ENCODE data around the gene NAT8L. TPM values are rescaled to one million over a fixed set of nuclear protein-coding genes. Genes with fewer than 3 reads are reported as not detected.

Gene NAT8L
- total and polyA plus RNA-seq, 8 donors: 0.23 to 7.3 (median 4.5) TPM

DNA sequence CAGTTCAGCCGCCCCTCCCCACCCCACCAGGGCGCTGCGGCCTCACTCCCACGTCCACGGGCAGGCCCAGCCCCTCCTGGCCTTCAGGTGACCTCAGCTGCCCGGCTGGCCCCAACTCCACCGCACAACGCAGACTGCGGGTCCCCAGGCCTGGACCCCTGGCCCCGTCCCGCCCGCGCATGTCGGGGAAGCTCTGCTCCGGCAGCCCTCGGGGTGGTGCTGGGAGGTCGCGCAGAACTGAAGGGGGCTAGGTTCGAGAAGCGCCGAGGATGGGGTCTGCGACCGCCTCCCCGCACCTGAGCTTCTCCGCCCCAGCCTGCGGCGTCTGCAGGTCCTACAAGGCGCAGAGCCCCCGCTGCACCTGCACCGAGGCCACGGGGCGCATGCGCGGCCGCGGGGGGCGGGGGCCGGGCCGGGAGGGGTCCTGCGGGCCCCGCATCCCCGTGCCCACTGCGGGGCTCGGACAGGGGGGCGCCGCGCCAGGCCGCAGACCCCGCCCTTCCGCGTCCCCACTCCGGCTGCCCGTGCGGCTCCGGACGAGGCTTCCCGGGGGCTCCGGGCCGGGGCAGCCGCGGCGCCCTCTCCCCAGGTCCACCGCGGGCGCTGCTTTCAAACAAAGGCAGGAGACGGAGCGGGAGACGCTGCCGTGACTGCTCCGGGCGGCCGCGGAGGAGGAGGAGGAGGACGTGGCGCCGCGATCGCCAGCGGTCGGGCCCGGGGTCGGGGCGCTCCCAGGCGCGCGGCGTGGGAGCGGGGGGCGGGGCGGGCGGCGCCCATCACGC, 672 bp upstream of the NAT8L start:
- H3K27me3 ChIP-seq: peaks cover 37 to 93% of the 10 kb centered on the region in 2 donors
- no peaks in the 10 kb centered on the region for H3K9me3 ChIP-seq
- ATAC-seq: no peak
- TF ChIP-seq, protein P1, sequence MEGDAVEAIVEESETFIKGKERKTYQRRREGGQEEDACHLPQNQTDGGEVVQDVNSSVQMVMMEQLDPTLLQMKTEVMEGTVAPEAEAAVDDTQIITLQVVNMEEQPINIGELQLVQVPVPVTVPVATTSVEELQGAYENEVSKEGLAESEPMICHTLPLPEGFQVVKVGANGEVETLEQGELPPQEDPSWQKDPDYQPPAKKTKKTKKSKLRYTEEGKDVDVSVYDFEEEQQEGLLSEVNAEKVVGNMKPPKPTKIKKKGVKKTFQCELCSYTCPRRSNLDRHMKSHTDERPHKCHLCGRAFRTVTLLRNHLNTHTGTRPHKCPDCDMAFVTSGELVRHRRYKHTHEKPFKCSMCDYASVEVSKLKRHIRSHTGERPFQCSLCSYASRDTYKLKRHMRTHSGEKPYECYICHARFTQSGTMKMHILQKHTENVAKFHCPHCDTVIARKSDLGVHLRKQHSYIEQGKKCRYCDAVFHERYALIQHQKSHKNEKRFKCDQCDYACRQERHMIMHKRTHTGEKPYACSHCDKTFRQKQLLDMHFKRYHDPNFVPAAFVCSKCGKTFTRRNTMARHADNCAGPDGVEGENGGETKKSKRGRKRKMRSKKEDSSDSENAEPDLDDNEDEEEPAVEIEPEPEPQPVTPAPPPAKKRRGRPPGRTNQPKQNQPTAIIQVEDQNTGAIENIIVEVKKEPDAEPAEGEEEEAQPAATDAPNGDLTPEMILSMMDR (IDR thresholded peaks at IDR 0.05): no peak
- no peaks in the 10 kb centered on the region for H3K36me3 ChIP-seq
- H3K4me3 ChIP-seq: peak overlapping the region in 1 of 2 donors; percentile 21
- H3K4me1 ChIP-seq: peaks cover 3 to 10% of the 10 kb centered on the region in 2 donors
- peak in 1 of 4 donors; percentile 72 for DNase-seq
- H3K27ac ChIP-seq: no peak overlapping the region
- intact Hi-C loops (cut with DNase I): no loop called here

DNA sequence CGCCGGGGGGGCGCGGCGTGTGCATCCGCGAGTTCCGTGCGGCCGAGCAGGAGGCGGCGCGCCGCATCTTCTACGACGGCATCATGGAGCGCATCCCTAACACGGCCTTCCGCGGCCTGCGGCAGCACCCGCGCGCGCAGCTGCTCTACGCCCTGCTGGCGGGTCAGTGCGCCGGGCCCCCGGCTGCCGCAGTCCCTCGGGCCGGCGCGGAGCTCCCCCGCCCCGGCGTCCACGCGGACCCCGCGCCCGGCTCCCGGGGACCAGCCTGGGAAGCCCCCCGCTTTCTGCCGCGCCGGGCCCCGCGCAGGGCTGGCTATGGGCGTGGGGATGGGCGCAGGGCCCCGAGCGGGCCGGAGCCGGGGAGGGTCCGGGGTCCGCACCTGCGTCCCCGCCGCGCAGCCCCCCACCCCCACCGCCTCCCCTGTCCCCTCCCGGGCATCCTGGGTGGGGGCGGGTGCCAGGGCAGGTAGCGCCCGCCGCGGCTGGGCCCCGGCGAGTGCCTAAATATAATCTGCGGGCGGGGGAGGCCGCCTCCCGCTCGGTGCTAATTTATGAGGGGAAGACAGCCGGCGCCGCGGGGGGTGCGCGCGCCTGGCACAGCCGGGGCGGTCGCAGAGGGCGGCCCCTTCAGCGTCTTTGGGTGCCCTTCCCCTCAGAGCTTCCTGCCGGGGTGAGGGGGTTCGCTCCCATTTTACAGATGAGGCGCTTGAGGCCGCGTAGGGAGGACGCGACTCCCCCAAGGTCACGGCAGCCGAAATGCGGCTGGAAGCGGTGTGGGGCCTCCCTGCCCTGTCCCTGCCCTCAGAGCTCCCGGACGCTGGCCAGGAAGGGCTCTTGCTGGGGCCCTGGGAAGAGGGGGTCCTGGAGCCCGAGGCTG, 837 bp downstream of the NAT8L start:
- Histone ChIP-seq H3K27me3 (peaks cover 37 to 90% of the 10 kb centered on the region in 2 donors), H3K4me1 (peaks cover 3 to 10% of the 10 kb centered on the region in 2 donors), H3K9me3 (no peaks in the 10 kb centered on the region), H3K27ac (no peak overlapping the region), H3K4me3 (no peak overlapping the region), H3K36me3 (no peaks in the 10 kb centered on the region)
- DNase-seq (peak in 1 of 4 donors; percentile 59), ATAC-seq (no peak)
- TF ChIP-seq, protein P1 (IDR thresholded peaks at IDR 0.05): no peak
- intact Hi-C loops (cut with DNase I): no loop called here

DNA sequence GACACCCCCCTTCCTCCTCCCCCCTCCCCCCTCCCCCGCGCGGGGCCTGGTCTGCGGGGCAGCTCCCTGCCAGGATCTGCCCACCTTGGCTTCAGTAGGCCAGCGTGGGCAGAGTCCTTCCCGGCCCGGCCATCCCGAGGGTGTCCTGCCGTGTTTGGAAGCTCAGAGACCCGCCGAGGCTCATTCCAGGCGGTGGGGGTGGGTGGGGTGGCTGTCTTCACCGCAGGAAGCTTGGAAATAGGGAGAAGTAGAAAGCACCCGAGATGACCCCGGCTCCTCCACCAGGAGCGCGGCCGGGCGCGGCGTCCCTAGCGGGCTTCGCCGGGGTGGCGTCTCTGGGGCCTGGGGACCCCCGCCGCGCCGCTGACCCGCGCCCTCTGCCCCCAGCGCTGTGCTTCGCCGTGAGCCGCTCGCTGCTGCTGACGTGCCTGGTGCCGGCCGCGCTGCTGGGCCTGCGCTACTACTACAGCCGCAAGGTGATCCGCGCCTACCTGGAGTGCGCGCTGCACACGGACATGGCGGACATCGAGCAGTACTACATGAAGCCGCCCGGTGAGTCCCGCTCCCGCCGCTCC, 1.6 kb downstream of the NAT8L start:
- TF ChIP-seq, protein P1 (IDR thresholded peaks at IDR 0.05): no peak
- H3K27me3 ChIP-seq: peaks cover 37 to 87% of the 10 kb centered on the region in 2 donors
- no peaks in the 10 kb centered on the region for H3K36me3 ChIP-seq
- H3K4me3 ChIP-seq: no peak overlapping the region
- intact Hi-C loops (cut with DNase I): no loop called here
- peak; percentile 21 for ATAC-seq
- H3K4me1 ChIP-seq: peaks cover 3 to 10% of the 10 kb centered on the region in 2 donors
- DNase-seq: no peak
- H3K27ac ChIP-seq: no peak overlapping the region
- H3K9me3 ChIP-seq: no peaks in the 10 kb centered on the region

DNA sequence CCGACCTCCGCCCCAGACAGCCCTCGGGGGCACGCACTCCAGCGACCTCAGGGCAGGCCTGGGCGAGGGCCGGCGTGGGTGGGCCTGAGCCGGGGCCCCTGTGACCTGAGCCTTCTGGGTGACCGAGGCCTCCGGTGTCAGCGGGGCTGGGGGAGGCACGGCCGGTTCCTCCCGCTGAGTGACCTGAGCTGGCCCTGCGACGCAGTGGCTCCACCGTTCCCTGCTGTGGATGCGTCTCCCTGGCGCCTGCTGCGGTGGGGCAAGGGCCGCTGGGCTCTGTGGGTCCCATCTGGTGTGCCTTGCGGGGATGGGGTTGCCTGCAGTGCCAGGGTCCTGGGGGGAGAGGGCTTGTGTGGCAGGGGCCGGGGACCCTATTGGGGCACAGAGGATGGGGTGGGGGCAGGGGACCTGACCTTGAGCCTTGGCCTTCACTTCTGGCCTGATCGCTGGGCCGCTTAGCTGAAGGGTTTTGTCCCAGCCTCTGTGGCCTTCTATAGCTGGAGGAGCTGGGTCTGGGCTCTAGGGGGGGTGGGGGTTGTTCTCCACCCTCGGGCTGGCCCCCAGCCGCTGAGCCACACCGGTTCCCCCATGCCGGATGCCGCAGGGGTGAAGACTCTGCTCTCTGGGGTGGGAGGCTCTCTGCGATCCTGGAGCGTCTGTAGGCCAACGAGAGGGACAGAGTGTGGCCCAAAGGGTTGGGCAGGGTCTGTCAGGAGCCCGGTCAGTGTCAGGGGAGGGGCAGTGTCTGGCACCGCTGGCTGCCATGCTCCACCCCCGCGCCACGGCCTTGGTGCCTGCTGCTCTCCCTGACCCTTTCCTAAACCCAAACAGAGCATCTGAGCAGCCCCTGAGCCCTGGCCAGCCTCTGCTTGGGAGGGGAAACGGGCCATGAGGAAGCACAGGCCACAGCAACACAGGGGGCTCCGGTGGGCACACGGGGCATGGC, 2.3 kb downstream of the NAT8L start:
- Histone ChIP-seq H3K9me3 (no peaks in the 10 kb centered on the region), H3K4me1 (peaks cover 3 to 10% of the 10 kb centered on the region in 2 donors), H3K27me3 (peaks cover 35 to 86% of the 10 kb centered on the region in 2 donors), H3K27ac (no peak overlapping the region), H3K36me3 (no peaks in the 10 kb centered on the region), H3K4me3 (no peak overlapping the region)
- TF ChIP-seq, protein P1 (IDR thresholded peaks at IDR 0.05): no peak
- peak in 1 of 4 donors; percentile 73 for DNase-seq
- no peak for ATAC-seq
- intact Hi-C loops (cut with DNase I): no loop called here

Measured in left lung (tissue), 10 donors.